Suppressor macrophage (primary cell): ENCODE results near the gene FOLR2.

Experiments used
- DNase-seq, 4 experiments: peaks; one replicate each; pipeline ENCODE4 v3.0.0-alpha.2; 2020 to 2022

The FOLR2 gene

DNA sequence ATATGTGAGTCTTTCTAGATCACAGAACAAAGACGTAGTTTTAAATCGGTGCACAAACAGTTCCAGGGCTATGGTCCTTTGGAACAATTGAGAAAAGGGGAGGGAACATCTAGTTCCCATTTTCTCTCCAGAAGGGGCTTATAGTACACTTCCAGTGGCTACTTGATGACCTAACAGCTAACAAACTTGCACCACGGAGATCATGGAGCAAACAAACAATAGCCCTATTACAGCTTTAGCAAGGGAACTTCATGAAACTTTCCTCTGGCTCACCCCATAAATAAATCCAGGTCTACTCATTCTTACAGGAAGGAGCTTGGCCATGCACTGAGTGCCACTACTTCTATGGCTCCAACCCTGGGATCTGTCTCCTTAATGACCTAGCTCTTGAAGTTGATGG lies 8.3 kb upstream of the FOLR2 start:
- peak; percentile 59 to 78 (median 65) for DNase-seq

DNA sequence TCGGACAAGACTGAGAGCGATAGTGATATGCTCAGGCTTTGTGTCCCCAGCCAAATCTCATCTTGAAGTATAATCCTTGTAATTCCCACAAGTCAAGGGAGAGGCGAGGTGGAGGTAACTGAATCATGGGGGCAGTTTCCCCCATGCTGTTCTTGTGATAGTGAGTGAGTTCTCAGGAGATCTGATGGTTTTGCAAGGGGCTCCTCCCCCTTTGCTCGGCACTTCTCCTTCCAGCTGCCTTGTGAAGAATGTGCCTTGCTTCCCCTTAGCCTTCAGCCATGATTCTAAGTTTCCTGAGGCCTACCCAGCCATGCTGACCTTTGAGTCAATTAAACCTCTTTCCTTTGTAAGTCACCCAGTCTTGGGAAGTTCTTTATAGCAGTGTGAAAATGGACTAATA lies 7.5 kb upstream of the FOLR2 start:
- DNase-seq: peak; percentile 74 to 89 (median 88)

DNA sequence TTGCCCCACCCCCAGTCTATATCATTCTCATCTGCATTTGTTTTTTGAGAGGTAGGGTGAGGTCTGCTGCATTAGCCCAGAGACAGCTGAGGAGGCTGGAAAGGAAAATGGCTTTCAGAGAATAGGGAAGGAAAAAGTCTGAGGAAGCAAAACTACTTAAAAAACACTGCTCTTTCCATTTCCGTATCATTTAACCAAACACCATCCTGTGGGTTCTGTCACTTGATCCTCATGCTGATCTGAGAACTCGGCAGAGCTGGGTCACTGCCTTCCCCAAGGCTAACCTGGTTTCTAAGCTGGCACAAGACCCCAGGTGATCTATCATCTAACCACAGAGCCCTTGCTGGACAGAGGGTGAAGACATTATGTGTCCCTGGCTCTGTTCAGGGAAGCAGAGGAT lies 1.2 kb downstream of the FOLR2 start:
- peak; percentile 37 to 80 (median 64) for DNase-seq

DNA sequence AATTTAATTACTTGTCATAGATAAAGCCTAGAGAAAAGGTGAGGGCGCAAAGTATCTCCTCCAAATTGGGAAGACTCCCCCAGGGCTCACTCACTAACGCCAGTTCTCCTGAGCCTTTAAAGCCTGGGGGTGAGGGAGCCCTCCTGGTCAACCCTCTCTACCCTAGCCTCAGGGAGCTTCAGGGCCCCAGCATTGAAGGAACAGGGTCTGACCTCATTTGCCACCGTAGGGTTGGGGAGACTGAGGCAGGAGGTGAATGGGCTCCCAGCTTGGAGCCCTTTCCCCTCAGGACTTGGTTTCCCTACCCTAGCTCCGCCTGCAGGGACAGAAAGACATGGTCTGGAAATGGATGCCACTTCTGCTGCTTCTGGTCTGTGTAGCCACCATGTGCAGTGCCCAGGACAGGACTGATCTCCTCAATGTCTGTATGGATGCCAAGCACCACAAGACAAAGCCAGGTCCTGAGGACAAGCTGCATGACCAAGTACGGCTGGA lies 1.7 kb downstream of the FOLR2 start:
- DNase-seq: no peak

DNA sequence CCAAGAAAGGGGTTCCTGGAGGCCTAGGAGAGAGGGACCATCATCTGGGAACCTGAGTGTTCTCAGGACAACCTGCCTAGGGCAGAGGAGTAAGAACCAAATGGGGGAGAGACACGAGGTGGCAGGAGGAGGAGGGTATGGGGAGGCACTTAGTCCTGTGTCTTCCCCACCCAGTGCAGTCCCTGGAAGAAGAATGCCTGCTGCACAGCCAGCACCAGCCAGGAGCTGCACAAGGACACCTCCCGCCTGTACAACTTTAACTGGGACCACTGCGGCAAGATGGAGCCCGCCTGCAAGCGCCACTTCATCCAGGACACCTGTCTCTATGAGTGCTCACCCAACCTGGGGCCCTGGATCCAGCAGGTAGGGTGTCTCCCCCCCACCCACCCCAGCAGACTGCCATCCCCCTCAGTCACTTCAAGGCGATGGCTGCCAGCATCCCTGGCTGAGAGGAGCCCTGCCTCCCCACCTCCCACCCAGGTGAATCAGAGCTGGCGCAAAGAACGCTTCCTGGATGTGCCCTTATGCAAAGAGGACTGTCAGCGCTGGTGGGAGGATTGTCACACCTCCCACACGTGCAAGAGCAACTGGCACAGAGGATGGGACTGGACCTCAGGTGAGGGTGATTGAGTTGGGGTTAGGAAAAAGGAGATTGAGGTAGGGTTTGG lies 4.2 kb downstream of the FOLR2 start:
- DNase-seq: no peak

DNA sequence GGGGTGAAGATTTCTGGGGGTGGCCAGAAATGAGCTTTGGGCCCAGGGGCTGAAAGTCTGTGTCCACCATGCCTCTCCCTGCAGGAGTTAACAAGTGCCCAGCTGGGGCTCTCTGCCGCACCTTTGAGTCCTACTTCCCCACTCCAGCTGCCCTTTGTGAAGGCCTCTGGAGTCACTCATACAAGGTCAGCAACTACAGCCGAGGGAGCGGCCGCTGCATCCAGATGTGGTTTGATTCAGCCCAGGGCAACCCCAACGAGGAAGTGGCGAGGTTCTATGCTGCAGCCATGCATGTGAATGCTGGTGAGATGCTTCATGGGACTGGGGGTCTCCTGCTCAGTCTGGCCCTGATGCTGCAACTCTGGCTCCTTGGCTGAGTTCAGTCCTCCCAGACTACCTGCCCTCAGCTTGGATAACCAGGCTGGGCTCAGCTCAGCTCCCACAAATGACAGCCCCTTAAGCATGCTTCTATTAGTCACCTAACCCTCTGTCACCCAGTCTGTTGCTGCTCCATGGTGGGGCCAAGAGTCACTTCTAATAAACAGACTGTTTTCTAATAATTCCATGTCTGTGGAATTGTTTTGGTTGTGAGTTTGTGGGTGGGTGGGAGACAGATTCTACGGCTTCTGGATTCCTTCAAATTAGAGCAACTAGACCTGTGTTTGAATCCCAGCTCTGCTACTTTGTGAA lies 4.9 kb downstream of the FOLR2 start:
- DNase-seq: peak; percentile 71 to 83 (median 80)

DNA sequence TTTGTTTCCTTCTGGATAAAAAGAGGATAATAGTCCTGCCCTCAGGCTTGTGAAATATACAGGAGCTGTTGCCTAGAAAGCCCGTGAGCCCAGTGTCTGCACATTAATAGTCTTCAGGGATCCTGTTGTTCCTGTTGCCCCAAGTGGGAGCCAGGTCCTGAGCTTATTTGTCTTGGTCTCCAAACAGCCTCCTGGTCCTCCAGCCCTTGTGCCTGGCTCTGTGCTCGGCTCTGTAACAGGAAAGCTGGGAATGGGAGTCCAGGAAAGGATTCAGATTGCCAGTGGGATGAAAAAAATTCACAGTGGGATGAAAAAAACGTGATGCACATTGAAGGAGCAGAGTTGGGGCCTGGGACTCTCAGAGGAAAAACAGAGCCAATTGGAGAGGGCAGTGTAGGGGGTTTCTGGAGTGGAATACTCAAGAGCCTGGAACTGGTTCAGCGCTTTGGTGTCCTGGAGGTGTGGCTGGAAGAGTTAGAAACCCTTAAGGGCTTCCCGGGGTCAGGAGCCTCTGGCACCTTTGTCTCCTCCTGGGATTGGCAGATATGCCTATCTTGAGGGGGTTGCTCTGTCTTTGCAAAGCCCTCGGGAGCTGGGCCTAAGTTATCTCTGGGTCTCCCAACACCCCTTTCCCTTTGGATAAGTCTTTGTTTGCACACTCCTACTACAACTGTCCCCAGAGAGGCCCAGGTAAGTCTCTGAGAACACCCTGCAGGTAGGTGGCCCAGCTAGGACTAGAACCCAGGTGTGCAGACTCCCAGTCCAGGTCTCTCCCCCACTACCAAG lies 5.7 kb downstream of the FOLR2 start:
- peak in 3 of 4 experiments; percentile 28 to 35 (median 28) for DNase-seq

DNA sequence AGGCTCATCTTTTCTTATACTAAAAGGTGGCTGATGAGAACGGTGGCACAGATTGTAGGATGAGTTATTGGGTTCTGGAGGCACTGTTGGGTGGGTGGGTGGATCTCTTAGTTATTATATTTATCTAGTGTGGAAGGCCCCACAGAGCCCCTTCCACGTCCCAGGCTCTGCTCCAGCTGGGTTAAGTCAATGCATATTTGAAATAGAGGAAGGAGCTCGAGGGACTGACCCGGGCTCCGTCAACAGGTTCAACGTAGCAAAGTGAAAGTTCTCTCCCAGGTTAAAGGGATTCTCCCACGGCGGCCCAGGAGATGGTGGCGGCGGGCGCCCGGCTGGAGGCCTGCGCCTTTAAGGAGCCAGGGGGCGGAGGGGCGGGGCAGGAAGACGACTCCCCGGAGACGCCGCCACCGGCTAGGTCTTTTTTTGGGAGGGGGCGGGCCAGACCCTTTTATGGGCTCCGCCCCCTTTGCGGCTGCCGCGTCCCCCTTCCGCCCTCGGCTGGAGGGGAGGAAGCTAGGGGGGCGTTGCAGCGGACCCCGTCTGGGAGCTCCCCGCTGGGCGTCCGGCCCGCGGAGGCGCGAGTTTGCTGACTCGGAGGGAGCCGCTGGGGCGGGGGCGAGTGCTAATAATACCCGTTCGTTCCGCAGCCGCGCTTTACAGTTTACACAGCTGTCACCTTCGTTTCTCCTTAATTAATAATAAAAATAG lies 6.5 kb downstream of the FOLR2 start:
- peak; percentile 93 to 98 (median 96) for DNase-seq

DNA sequence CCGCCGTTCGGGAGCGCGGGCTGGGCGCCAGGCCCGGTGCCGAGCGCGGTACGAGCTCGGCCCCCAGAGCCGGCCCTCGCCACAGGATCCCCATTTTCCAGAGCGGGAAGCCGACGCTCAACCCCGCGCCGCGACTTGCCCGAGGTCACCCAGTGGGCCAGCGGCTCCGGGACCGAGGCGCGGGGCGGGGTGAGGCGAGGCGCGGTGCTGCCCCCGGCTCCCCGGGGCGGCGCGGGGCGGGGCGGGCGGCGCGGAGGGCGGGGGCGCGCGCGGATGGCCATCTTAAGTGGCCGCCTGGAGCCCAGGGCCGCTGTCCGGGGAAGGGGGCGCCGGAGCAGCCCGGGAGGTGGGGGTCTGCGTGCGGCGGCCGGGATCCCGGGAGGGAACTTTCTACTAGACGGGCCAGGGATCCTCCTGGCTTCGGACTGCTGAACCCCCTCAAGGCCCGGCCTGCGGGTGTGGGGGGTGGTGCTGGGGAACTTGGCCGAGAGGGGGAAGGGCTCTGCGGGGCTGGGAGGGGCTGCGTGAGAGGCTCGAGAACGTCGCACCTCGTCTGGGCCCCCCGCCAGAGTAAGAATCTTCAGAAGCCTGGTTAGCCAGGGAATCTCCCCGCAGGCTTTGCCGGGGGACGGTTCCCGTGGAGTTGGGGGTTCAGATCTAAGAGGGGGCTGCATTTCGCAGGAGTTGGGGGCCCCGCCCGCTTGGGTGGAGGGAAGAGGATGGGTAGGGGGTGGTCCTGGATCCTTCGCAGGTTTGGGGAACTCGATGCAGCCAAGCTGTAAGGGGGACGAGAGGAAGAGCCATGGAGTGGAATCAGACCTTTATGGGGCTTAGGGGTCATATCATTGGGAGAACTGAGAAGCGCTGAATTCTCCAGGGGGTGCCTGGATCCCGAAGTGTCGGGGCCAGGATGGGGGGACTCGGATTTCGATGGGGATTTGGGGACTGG lies 7.3 kb downstream of the FOLR2 start:
- peak; percentile 73 to 93 (median 84) for DNase-seq

DNA sequence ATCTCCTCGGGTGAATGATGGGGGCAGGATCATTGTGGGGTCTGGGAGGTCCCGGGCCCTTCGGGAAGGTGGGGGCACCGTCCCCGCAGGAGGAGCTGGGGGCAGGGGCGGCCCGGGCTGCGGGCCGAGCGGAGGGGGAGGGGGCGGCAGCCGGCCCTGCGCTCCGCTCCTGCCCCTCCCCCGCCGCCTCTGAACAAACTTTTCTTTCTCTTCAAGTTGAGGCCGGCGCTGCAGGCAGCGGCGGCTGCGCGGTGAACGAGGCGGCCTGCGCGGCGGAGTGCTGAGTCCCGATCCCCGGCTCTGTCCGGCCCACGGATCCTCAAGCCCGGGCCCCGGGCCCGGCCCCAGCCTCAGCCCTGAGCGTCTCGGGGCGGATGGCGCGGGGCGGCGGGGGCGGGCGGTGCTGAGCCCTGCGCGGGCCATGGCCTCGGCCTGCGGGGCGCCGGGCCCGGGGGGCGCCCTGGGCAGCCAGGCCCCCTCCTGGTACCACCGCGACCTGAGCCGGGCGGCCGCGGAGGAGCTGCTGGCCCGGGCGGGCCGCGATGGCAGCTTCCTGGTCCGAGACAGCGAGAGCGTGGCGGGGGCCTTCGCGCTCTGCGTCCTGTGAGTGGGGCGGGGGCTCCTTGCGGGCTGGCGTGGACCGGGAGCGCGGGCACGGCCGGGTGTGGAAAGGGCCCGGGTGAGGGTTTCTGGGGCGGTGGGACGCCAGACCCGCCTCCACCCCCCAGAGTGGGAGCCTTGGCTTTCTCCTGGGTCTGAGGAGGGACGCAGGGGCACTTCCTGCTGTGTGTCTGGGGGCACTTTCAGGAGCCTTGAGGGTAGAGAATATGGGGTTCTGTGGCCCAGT lies 8.2 kb downstream of the FOLR2 start, which contains the start of gene INPPL1:
TSS of gene INPPL1 (plus strand) at position 204 of the 847 bp plus-strand sequence. CDS start at position 422, 218 bp downstream.
- DNase-seq: peak in 2 of 4 experiments; percentile 43 to 70

DNA sequence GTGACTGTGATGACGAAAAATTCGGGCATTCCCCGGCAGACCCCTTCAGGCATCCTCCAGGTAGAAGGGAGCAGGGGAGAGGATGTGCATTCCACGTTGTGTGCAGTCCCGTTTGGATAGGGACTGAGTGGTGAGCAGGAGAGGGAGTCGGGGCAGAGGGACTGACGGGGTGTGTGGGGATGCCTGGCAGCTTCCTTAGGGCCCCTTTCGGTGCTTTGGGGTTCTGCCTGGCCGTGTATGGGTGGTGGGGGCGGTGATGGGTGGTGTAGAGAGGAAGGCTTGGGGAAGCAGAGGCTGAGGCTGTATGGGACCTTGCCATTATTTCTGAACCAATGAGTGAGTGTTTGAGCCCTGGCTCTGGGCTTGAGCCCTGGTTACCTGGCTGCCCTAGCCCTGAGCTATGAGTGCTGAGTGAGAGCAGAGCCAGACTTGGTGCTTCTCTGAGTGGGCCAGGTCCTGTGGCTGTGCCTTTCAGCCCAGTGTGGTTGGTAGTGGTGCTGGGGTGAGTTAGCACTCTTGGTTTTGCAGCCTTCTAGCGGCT lies 8.9 kb downstream of the FOLR2 start:
- DNase-seq: peak in 2 of 4 experiments; percentile 32 to 58

DNA sequence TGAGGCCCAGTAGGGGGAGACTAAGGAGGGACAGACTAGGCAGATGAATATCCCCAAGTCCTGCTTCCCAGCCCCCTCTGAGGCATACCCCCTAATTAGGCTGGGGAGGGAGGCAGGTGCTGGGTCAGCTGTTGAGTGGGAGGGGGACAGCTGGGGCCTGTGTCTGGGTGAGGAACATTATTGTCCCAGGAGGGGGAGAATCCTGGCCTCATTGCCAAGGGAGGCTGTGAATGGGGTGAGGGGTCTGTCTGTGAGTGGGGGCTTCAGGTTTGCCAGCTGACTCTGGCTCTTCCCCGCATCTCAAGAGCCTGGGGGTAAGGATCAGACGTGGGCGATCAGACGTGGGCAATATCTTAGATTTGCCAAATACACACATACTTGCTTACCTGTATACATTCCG lies 10.1 kb downstream of the FOLR2 start:
- DNase-seq: no peak

DNA sequence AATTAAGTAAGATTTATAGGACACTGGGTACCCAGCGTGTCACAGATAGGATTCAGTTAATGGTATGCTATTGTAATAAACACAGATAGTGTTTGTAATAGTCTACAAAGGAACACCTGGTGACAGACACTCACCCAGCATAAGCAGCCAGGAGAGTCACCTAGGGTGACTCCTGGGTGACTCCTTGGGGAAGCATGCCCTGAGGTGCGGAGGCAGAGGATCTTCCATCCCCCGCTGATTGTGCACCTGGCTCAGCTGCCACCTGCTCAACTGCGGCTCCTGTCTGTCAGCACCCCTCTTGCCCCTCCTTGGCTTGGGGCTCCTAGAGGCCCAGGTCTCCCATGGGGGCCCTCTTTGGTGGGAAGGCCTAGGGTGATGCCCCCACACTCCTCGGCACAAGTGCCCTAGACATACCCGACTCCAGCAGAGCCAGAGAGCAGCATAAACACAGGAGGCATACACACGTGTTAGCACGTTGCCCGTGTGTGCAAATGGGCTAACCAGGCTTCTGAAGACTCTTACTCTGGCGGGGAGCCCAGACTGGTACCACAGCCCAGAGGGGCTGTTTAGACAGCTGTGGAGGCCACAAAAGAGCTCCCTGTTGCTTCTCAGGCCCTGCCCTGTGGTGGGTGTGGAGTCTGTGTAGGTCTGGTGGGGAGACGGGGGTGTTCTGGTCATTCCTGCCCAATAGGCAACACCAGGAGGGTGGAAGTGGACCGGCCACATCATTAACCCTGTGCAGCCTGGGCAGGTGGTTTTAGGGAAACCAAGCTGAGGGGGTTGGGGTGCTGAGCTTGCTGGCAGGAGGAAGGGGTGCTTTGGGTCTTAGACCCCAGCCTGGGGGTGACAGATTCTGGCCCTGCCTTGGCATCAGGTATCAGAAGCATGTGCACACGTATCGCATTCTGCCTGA lies 11.0 kb downstream of the FOLR2 start:
- DNase-seq: no peak

DNA sequence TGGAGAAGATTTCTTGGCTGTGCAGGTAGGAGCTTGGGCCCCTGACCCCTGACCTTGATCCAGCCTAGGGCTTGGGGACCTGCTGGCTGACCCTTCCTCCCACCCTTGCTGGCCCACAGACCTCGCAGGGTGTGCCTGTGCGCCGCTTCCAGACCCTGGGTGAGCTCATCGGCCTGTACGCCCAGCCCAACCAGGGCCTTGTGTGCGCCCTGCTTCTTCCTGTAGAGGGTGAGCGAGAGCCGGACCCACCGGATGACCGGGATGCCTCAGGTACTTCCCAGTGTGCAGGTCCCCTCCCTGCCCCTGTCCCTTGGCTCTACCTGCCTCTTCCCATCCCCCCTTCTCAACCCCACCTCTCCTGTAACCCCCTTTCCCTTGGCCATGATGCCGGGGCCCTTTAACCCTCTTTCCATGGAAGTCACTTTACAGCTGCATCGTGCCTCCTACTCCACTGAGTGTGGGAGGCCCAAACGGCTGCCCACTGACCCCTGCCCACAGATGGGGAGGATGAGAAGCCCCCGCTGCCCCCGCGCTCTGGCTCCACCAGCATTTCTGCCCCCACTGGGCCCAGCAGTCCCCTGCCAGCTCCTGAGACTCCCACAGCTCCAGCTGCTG lies 11.7 kb downstream of the FOLR2 start:
- no peak for DNase-seq

DNA sequence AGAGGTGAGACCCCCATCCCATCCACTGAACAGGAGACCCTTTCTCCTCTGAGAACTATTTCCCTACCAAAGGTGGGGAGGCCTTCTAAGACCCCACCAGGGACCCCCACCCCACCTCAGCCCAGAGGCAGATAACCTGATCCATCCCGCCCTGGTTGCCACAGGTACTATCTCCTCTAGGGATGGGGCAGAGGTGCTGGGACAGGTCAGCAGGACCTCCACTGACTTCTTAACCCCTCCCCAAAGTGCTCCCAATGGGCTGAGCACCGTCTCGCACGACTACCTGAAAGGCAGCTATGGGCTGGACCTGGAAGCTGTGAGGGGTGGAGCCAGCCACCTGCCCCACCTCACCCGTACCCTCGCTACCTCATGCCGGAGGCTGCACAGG lies 12.2 kb downstream of the FOLR2 start:
- no peak for DNase-seq

DNA sequence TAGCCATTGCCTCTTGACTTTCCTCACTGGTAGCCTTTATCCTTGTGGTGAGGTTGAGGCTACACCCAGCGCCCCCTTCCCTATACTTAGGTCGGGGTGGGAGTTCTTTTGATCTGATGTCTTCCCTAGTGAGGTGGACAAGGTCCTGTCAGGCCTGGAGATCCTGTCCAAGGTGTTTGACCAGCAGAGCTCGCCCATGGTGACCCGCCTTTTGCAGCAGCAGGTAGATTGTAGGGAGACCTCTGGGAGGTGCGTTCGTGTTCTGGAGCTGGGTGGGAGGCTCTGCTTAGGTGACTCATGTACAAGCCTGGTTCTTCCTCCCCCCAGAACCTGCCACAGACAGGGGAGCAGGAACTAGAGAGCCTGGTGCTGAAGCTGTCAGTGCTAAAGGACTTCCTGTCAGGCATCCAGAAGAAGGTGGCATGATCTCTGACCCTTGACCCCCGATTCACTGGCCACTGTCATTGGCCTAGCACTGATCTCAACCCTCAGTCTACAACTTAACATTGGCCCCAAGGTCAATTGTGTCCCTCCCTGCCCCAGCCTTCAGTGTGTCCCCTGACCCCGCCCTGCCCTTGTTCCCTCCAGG lies 12.8 kb downstream of the FOLR2 start:
- no peak for DNase-seq

DNA sequence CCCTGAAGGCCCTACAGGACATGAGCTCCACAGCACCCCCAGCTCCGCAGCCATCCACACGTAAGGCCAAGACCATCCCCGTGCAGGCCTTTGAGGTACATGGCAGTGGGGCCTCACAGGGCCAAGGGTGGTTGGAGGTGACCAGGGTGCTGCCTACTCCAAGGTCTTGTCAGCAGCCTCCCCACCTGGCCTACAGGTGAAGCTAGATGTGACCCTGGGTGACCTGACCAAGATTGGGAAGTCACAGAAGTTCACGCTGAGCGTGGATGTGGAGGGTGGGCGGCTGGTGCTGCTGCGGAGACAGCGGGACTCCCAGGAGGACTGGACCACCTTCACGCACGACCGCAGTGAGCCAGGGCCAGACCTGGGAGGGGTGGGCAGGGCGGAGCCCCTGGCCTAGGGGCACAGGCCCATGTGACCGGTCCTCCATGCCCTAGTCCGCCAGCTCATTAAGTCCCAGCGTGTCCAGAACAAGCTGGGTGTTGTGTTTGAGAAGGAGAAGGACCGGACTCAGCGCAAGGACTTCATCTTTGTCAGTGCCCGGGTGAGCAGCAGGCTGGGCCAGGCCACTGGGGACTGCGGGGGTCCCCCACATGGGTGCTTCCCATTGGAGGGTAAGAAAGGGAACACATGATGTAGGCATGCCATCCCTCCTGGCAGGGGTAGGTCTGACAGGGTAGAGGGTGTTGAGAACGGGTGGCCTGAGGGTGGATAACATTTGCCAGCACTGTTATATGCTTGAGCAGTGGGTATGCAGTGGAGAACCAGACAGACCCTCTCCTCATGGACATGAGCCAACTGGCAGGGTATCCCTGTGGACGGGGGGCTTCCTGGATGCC lies 13.6 kb downstream of the FOLR2 start:
- no peak for DNase-seq
